IMR-90 (cell line): ENCODE results near the gene TBCK. TPM values are rescaled to one million over a fixed set of nuclear protein-coding genes. Genes with fewer than 3 reads are reported as not detected.
"Not testable (repeated sequence)": the region's sequence is repeated elsewhere in the genome, so short reads cannot be mapped to it uniquely, and the experiment has no call there.

ENCODE experiments used
- ATAC-seq: fragments of 200-7000 bp; cut with Tn5 transposase; 2 replicates; pipeline ENCODE4 v1.9.1; 2020; ENCODE audit warnings: low read depth, mild to moderate bottlenecking, moderate library complexity
- BruUV-seq: library from RNA; stranded (reverse); fragments of 400-500 nt; replicated peaks from 2 replicates; lab custom pipeline; 2021; lab: Mats Ljungman, UMichigan
- CTCF ChIA-PET: fragments of 300-600 bp; formaldehyde crosslinking; extraction: SDS; loops from one replicate; lab custom pipeline; 2021; ENCODE audit warnings: antibody characterized with exemption; lab: Yijun Ruan, JAX
- POLR2A ChIA-PET: fragments of 300-600 bp; sonication (Branson Sonifier 250); formaldehyde crosslinking; loops from one replicate; lab custom pipeline; 2022; ENCODE audit warnings: antibody characterized with exemption; ENCODE audit not compliant: unreplicated experiment; lab: Charles Lee
- DNase-seq: peaks from one replicate; pipeline ENCODE4 v3.0.0; 2013
- H2AFZ ChIP-seq: replicated peaks from 2 replicates; pipeline ENCODE3; 2013; ENCODE audit warnings: low read length, mild to moderate bottlenecking; ENCODE audit not compliant: poor library complexity
- H2AK5ac ChIP-seq: 2 replicates; pipeline ENCODE4 v1.6.1; 2013; ENCODE audit warnings: low read depth, low read length, inconsistent platforms
- H2AK9ac ChIP-seq: replicated peaks from 2 replicates; pipeline ENCODE3; 2013; ENCODE audit warnings: mild to moderate bottlenecking, low read depth, low read length, moderate library complexity; ENCODE audit not compliant: poor library complexity
- H2BK120ac ChIP-seq: 2 replicates; pipeline ENCODE4 v1.6.1; 2013; ENCODE audit warnings: low read depth, low read length, inconsistent platforms
- H2BK15ac ChIP-seq: 3 replicates; pipeline ENCODE4 v1.6.1; 2013; ENCODE audit warnings: low read depth, low read length, inconsistent platforms
- H2BK20ac ChIP-seq: 2 replicates; pipeline ENCODE4 v1.6.1; 2013; ENCODE audit warnings: low read depth, mild to moderate bottlenecking, inconsistent platforms, low read length, moderate library complexity
- H2BK5ac ChIP-seq: 2 replicates; pipeline ENCODE4 v1.6.1; 2013; ENCODE audit warnings: mild to moderate bottlenecking, low read depth, low read length, inconsistent platforms; ENCODE audit not compliant: poor library complexity, severe bottlenecking
- H3K14ac ChIP-seq: replicated peaks from 2 replicates; pipeline ENCODE4 v1.6.1; 2013; ENCODE audit warnings: low read depth, low read length, inconsistent platforms
- H3K18ac ChIP-seq: 2 replicates; pipeline ENCODE4 v1.6.1; 2013; ENCODE audit warnings: low read depth, low read length, control low read depth
- H3K23ac ChIP-seq: 2 replicates; pipeline ENCODE4 v1.6.1; 2013; ENCODE audit warnings: low read depth, low read length, inconsistent platforms
- H3K27ac ChIP-seq: 2 replicates; pipeline ENCODE4 v1.5.1; 2013; ENCODE audit warnings: mild to moderate bottlenecking, control low read depth, low read length; ENCODE audit not compliant: insufficient read depth
- H3K27me3 ChIP-seq: 2 replicates; pipeline ENCODE4 v1.6.1; 2013; ENCODE audit warnings: low read length; ENCODE audit not compliant: control insufficient read depth, insufficient read depth
- H3K36me3 ChIP-seq: 2 replicates; pipeline ENCODE4 v1.6.1; 2013; ENCODE audit warnings: low read length, mixed read lengths; ENCODE audit not compliant: control insufficient read depth, insufficient read depth
- H3K4ac ChIP-seq: 2 replicates; pipeline ENCODE4 v1.6.1; 2013; ENCODE audit warnings: low read depth, low read length, inconsistent platforms
- H3K4me1 ChIP-seq: 2 replicates; pipeline ENCODE4 v1.6.1; 2013; ENCODE audit warnings: low read length, mixed read lengths; ENCODE audit not compliant: control insufficient read depth, insufficient read depth
- H3K4me2 ChIP-seq: 2 replicates; pipeline ENCODE4 v1.6.1; 2013; ENCODE audit warnings: low read depth, mild to moderate bottlenecking, control low read depth, low read length, moderate library complexity
- H3K4me3 ChIP-seq: 2 replicates; pipeline ENCODE4 v1.5.1; 2013; ENCODE audit warnings: low read depth, mild to moderate bottlenecking, control low read depth, low read length, moderate library complexity; ENCODE audit not compliant: insufficient read depth
- H3K56ac ChIP-seq: 2 replicates; pipeline ENCODE4 v1.6.1; 2013; ENCODE audit warnings: low read length, inconsistent platforms; ENCODE audit not compliant: insufficient read depth; ENCODE audit errors: extremely low read depth
- H3K79me1 ChIP-seq, 2 experiments: 2 replicates each; pipeline ENCODE4 v1.6.1; 2013; ENCODE audit warnings: low read length in 2 of 2, inconsistent platforms in 1 of 2, low read depth in 1 of 2
- H3K9ac ChIP-seq: 2 replicates; pipeline ENCODE4 v1.6.1; 2013; ENCODE audit warnings: low read depth, low read length, control low read depth
- H3K9me1 ChIP-seq: 2 replicates; pipeline ENCODE4 v1.6.1; 2013; ENCODE audit warnings: low read length, inconsistent platforms; ENCODE audit not compliant: insufficient read depth
- H3K9me3 ChIP-seq: 2 replicates; pipeline ENCODE4 v1.6.1; 2013; ENCODE audit warnings: low read length; ENCODE audit not compliant: control insufficient read depth, insufficient read depth
- H4K20me1 ChIP-seq: 2 replicates; pipeline ENCODE4 v1.6.1; 2013; ENCODE audit warnings: low read length, inconsistent platforms; ENCODE audit not compliant: insufficient read depth
- H4K5ac ChIP-seq: 2 replicates; pipeline ENCODE4 v1.6.1; 2013; ENCODE audit warnings: mild to moderate bottlenecking, low read depth, low read length, control low read depth
- H4K8ac ChIP-seq, 2 experiments: 2 replicates each; pipeline ENCODE4 v1.6.1; 2013; ENCODE audit warnings: low read depth in 2 of 2, low read length in 2 of 2, control low read depth in 1 of 2, inconsistent platforms in 1 of 2
- H4K91ac ChIP-seq: 2 replicates; pipeline ENCODE4 v1.6.1; 2013; ENCODE audit warnings: low read depth, low read length, inconsistent platforms; ENCODE audit not compliant: insufficient read depth
- BHLHE40 ChIP-seq: fragments of 150-350 bp; IDR thresholded peaks from 2 replicates; pipeline ENCODE4 v1.6.1; 2016; ENCODE audit warnings: mild to moderate bottlenecking, low read depth, low read length
- CEBPB ChIP-seq: IDR thresholded peaks from 2 replicates; pipeline ENCODE4 v1.6.1; 2012; ENCODE audit warnings: low read depth, low read length, improper control_type of control experiment
- ELK1 ChIP-seq: fragments of 150-350 bp; IDR thresholded peaks from 2 replicates; pipeline ENCODE4 v1.6.1; 2016; ENCODE audit warnings: low read depth, mild to moderate bottlenecking, low read length, moderate library complexity, borderline replicate concordance
- MXI1 ChIP-seq: IDR thresholded peaks from 2 replicates; pipeline ENCODE4 v1.6.1; 2012; ENCODE audit warnings: low read depth, mild to moderate bottlenecking, low read length, moderate library complexity, borderline replicate concordance
- POLR2A ChIP-seq: IDR thresholded peaks from 2 replicates; pipeline ENCODE4 v1.6.1; 2012; ENCODE audit warnings: mild to moderate bottlenecking, low read depth, low read length
- WGBS, 2 experiments: methylation state at CpG; one replicate each; pipeline versions ENCODE4 v1.1.5 to v1.1.7; 2013; ENCODE audit warnings: missing lambda C conversion rate in 2 of 2; ENCODE audit not compliant: insufficient read length in 1 of 2; ENCODE audit errors: extremely low coverage in 2 of 2; 5-methylcytosine and 5-hydroxymethylcytosine counted together
- dilution Hi-C: fragments of 300-500 bp; cut with HindIII; formaldehyde crosslinking; loops from one replicate; pipeline ENCODE4 v1.14.3; 2018; ENCODE audit warnings: low sequenced_read_pairs; ENCODE audit not compliant: unreplicated experiment
- in situ Hi-C: fragments of 300-500 bp; cut with MboI; formaldehyde crosslinking; loops from 3 replicates; pipeline ENCODE4 v1.14.3; 2019; ENCODE audit warnings: low sequenced_read_pairs, inconsistent platforms, mixed read lengths
- intact Hi-C: fragments of 100-400 bp; cut with micrococcal nuclease; formaldehyde crosslinking; loops from 2 replicates; pipeline ENCODE4 v1.10.0; 2022
- polyA plus RNA-seq, 3 experiments: library from polyadenylated mRNA; depleted of rRNA; stranded (reverse); fragments of >200 nt; gene quantifications; 2 replicates each; pipeline ENCODE4 v1.2.3, GENCODE V29; 2012; ENCODE audit warnings: low replicate concordance in 1 of 3
- total RNA-seq: library from RNA; depleted of rRNA; stranded (reverse); fragments of >200 nt; gene quantifications from 2 replicates; pipeline ENCODE4 v1.2.3, GENCODE V29; 2012

Gene TBCK
- total and polyA plus RNA-seq, 2 of the 4 experiments (the other 2 are of a cell fraction), result 10.7 to 29.9 TPM

- dilution Hi-C loops, result no loop called here
- H4K20me1 ChIP-seq, result no peaks in the 10 kb centered on the region
- no TSS peak for BruUV-seq
- WGBS, 2 experiments, result 100% methylated on average over 1 of the region's 2 CpGs; no CpG with 5 or more reads in 1 of the 2 experiments
- H3K23ac ChIP-seq, result no peak overlapping the region
- ChIA-PET CTCF (no interaction called here), POLR2A (no interaction called here)
- no peaks in the 10 kb centered on the region for H3K36me3 ChIP-seq
- H3K56ac ChIP-seq, result no peak overlapping the region
- H3K9ac ChIP-seq, result no peak overlapping the region
- no peak overlapping the region for H2BK20ac ChIP-seq
- H4K8ac ChIP-seq, result no peak overlapping the region
- no peak overlapping the region for H3K4ac ChIP-seq
- no peak overlapping the region for H4K5ac ChIP-seq
- H2AK5ac ChIP-seq, result no peak overlapping the region
- H3K4me1 ChIP-seq, result no peaks in the 10 kb centered on the region
- DNase-seq, result no peak
- no peak overlapping the region for H3K14ac ChIP-seq
- no peak overlapping the region for H2AFZ ChIP-seq
- H3K27me3 ChIP-seq, result no peaks in the 10 kb centered on the region
- H3K4me2 ChIP-seq, result no peak overlapping the region
- no peaks in the 10 kb centered on the region for H3K79me1 ChIP-seq
- no peak for ATAC-seq
- no peak overlapping the region for H3K18ac ChIP-seq
- TF ChIP-seq ELK1 (no peak), CEBPB (no peak), BHLHE40 (no peak), POLR2A (no peak), MXI1 (no peak)
- no peaks in the 10 kb centered on the region for H3K9me1 ChIP-seq
- no peak overlapping the region for H2AK9ac ChIP-seq
- in situ Hi-C loops, result no loop called here
- no peak overlapping the region for H4K91ac ChIP-seq
- H2BK120ac ChIP-seq, result no peak overlapping the region
- H3K27ac ChIP-seq, result no peak overlapping the region
- no peak overlapping the region for H2BK5ac ChIP-seq
- H3K4me3 ChIP-seq, result no peak overlapping the region
- H3K9me3 ChIP-seq, result no peaks in the 10 kb centered on the region
- H2BK15ac ChIP-seq, result no peak overlapping the region
- intact Hi-C loops, result no loop called here
These were observed 189.9 kb downstream of the TBCK start for GRCh38 chr4:106126062-106126461.

GRCh38 chr4:106119949-106120555 is 196.0 kb downstream of the TBCK start:
- H3K9ac ChIP-seq, H3K4ac ChIP-seq, H3K27me3 ChIP-seq, H3K27ac ChIP-seq, in situ Hi-C loops, H4K8ac ChIP-seq, POLR2A ChIA-PET, H2BK20ac ChIP-seq, dilution Hi-C loops, BruUV-seq, H3K36me3 ChIP-seq, ATAC-seq, H3K4me2 ChIP-seq, CTCF ChIA-PET, H4K91ac ChIP-seq, H2BK120ac ChIP-seq, H2BK5ac ChIP-seq, intact Hi-C loops, H2AK5ac ChIP-seq, H4K20me1 ChIP-seq, H3K79me1 ChIP-seq, H2AK9ac ChIP-seq, H3K14ac ChIP-seq, H3K4me3 ChIP-seq, H2BK15ac ChIP-seq, DNase-seq, H3K9me1 ChIP-seq, H2AFZ ChIP-seq, H3K4me1 ChIP-seq, H3K9me3 ChIP-seq, H3K56ac ChIP-seq, H3K18ac ChIP-seq, H4K5ac ChIP-seq, H3K23ac ChIP-seq: not testable (repeated sequence)
- 98% methylated on average over 13 of the region's 28 CpGs; no CpG with 5 or more reads in 1 of the 2 experiments for WGBS, 2 experiments
